Prostate gland (tissue), 2 donors: Measurements from ENCODE around the gene SEMA3F. TPM values are rescaled to one million over a fixed set of nuclear protein-coding genes. Genes with fewer than 3 reads are reported as not detected.

Source experiments
- DNase-seq: peaks from one replicate; pipeline ENCODE4 v3.0.0-alpha.2; 2019; ENCODE audit warnings: low spot score
- H3K27ac ChIP-seq, 2 donors: fragments of 200-600 bp; sonication (generic); 2 replicates each; pipeline ENCODE4 v1.5.1; 2017 to 2019
- H3K27me3 ChIP-seq: fragments of 200-600 bp; sonication (generic); replicated peaks from 2 replicates; pipeline ENCODE4 v1.5.1; 2019; ENCODE audit not compliant: insufficient read depth
- H3K36me3 ChIP-seq, 2 donors: fragments of 200-600 bp; sonication (generic); 1 replicate in 1 of 2; 2 replicates in 1 of 2; pipeline versions ENCODE4 v1.5.1 to v1.8.1; 2017 to 2019
- H3K4me1 ChIP-seq: fragments of 200-600 bp; sonication (generic); replicated peaks from 2 replicates; pipeline ENCODE4 v1.5.1; 2019
- H3K4me3 ChIP-seq, 2 donors: fragments of 200-600 bp; sonication (generic); 2 replicates each; pipeline ENCODE4 v1.5.1; 2017 to 2019
- H3K9me3 ChIP-seq: fragments of 200-600 bp; sonication (generic); 2 replicates; pipeline ENCODE4 v1.5.1; 2017
- CTCF ChIP-seq, 4 experiments: fragments of 200-600 bp in 2 of 4; fragments of 450-650 bp in 2 of 4; sonication (generic) in 2 of 4; IDR thresholded peaks; 1 replicate in 3 of 4; 2 replicates in 1 of 4; pipeline ENCODE4 v1.5.1; 2016 to 2019; ENCODE audit warnings: antibody characterized with exemption in 4 of 4, mild to moderate bottlenecking in 2 of 4, moderate library complexity in 2 of 4
- POLR2A ChIP-seq: fragments of 450-650 bp; IDR thresholded peaks from one replicate; pipeline ENCODE4 v1.6.1; 2016; ENCODE audit warnings: antibody characterized with exemption, mild to moderate bottlenecking
- POLR2AphosphoS5 ChIP-seq: sonication (generic); formaldehyde crosslinking; IDR thresholded peaks from one replicate; pipeline ENCODE4 v1.6.1; 2017; ENCODE audit warnings: antibody characterized with exemption
- WGBS: methylation state at CpG from one replicate; pipeline ENCODE4 v1.1.5; 2018; 5-methylcytosine and 5-hydroxymethylcytosine counted together
- intact Hi-C: fragments of 100-400 bp; cut with DNase I; formaldehyde crosslinking; loops from one replicate; pipeline ENCODE4 v1.14.2; 2022
- microRNA counts, 2 donors: library from miRNA; unstranded; fragments of <30 nt; microRNA quantifications; one replicate each; lab custom pipeline; 2016 to 2017
- microRNA-seq: library from miRNA; unstranded; fragments of <30 nt; microRNA quantifications from one replicate; pipeline ENCODE4, GENCODE V29; 2016
- small RNA-seq, 2 donors: library from RNA; depleted of rRNA; stranded (forward); fragments of <200 nt; gene quantifications; one replicate each; pipeline ENCODE3, GENCODE V24; 2016
- total RNA-seq, 2 donors: library from RNA; depleted of rRNA; stranded (reverse); fragments of >200 nt; gene quantifications; one replicate each; pipeline ENCODE4 v1.1.0, GENCODE V29; 2016

SEMA3F gene
- total RNA-seq, 2 donors from 2014 or later: 43.3 to 71.8 TPM

- Histone ChIP-seq H3K4me1 (peaks cover 25% of the 10 kb centered on the region), H3K27ac (peak overlapping the region; percentile 84 to 89), H3K36me3 (no peaks in the 10 kb centered on the region), H3K27me3 (no peaks in the 10 kb centered on the region), H3K4me3 (peak overlapping the region; percentile 69 to 97), H3K9me3 (no peaks in the 10 kb centered on the region)
- DNase-seq: peak; percentile 95
- intact Hi-C loops: loop anchor here (5.0 kb wide), 1 partner anchor 84 kb away; the partner anchor contains the start of gene HYAL2
- TF ChIP-seq POLR2AphosphoS5 (peak; percentile 80), CTCF (IDR thresholded peaks at IDR 0.05) (no peak), POLR2A (peak; percentile 31)
- WGBS: 4% methylated on average over 7 of the region's 7 CpGs
These were observed 83.5 kb downstream of the SEMA3F start for GRCh38 chr3:50238549-50239026.

MicroRNAs within 50 kb of the gene (microRNA counts, 767-probe panel; counts per million panel counts)
- 0 to 431 counts per million in 2 donors for microRNA hsa-miR-566 (lab: Ali Mortazavi, UCI)

Small RNA genes within 50 kb of the gene (microRNA-seq; reads per million reads assigned to microRNA genes)
- gene MIR566: not detected
- gene MIR5787: not detected

Small RNA genes within 50 kb of the gene (small RNA-seq; reads per million reads assigned to genes)
- 0 reads per million in 2 donors for gene MIR566
- gene MIR5787: 0 reads per million in 2 donors

Other genes starting within 250 kb of the SEMA3F start
- 10 to 100 TPM in 1 of 2 donors, 1 to 10 TPM in 1; 7.8 to 12.0 TPM for gene MON1A, start 225.5 kb upstream of the SEMA3F start, total RNA-seq
- gene RBM6, start 215.2 kb upstream of the SEMA3F start, total RNA-seq: 100 to 1,000 TPM in 1 of 2 donors, 10 to 100 TPM in 1; 53.1 to 176 TPM
- gene RBM5, start 66.4 kb upstream of the SEMA3F start, total RNA-seq: 100 to 1,000 TPM; 135 to 260 TPM
- not detected for gene GNAT1, start 36.3 kb downstream of the SEMA3F start, total RNA-seq
- 1 to 10 TPM in 1 of 2 donors, under 1 TPM in 1; 0.41 to 4.0 TPM for gene SLC38A3, start 49.9 kb downstream of the SEMA3F start, total RNA-seq
- 100 to 1,000 TPM; 118 to 301 TPM for gene GNAI2, start 80.9 kb downstream of the SEMA3F start, total RNA-seq
- gene SEMA3B, start 113.8 kb downstream of the SEMA3F start, total RNA-seq: 10 to 100 TPM in 1 of 2 donors, 1 to 10 TPM in 1; 8.7 to 32.0 TPM
- gene LSMEM2, start 123.8 kb downstream of the SEMA3F start, total RNA-seq: not detected
- gene IFRD2, start 137.1 kb downstream of the SEMA3F start, total RNA-seq: 10 to 100 TPM; 93.0 to 99.9 TPM
- gene HYAL3, start 144.1 kb downstream of the SEMA3F start, total RNA-seq: 10 to 100 TPM in 1 of 2 donors, 1 to 10 TPM in 1; 4.1 to 10.7 TPM
- gene NAA80, start 144.1 kb downstream of the SEMA3F start, total RNA-seq: 10 to 100 TPM; 15.8 to 28.0 TPM
- gene HYAL1, start 148.2 kb downstream of the SEMA3F start, total RNA-seq: 1 to 10 TPM; 2.0 TPM
- 100 to 1,000 TPM in 1 of 2 donors, 10 to 100 TPM in 1; 76.1 to 131 TPM for gene HYAL2, start 167.4 kb downstream of the SEMA3F start, total RNA-seq
- gene TUSC2, start 172.9 kb downstream of the SEMA3F start, total RNA-seq: 100 to 1,000 TPM in 1 of 2 donors, 10 to 100 TPM in 1; 31.9 to 121 TPM
- 10 to 100 TPM; 23.8 to 36.6 TPM for gene RASSF1, start 185.5 kb downstream of the SEMA3F start, total RNA-seq
- 10 to 100 TPM in 1 of 2 donors, 1 to 10 TPM in 1; 1.6 to 41.9 TPM for gene ZMYND10, start 190.4 kb downstream of the SEMA3F start, total RNA-seq
- gene NPRL2, start 195.5 kb downstream of the SEMA3F start, total RNA-seq: 10 to 100 TPM; 22.8 to 32.1 TPM
- 10 to 100 TPM; 33.2 to 39.9 TPM for gene CYB561D2, start 195.5 kb downstream of the SEMA3F start, total RNA-seq
- gene TMEM115, start 204.2 kb downstream of the SEMA3F start, total RNA-seq: 10 to 100 TPM; 73.0 to 76.7 TPM